HG03196 (cell line): Measurements from ENCODE around the gene FAM185A.
"Not testable (repeated sequence)": the region's sequence is repeated elsewhere in the genome, so short reads cannot be mapped to it uniquely, and the experiment has no call there.

Experiments
- ATAC-seq: cut with Tn5 transposase; IDR thresholded peaks from one replicate; pipeline ENCODE4 v1.9.1; 2021; ENCODE audit not compliant: unreplicated experiment

Gene FAM185A

GRCh38 chr7:102776217-102776616 is 27.4 kb downstream of the FAM185A start:
- not testable (repeated sequence) for ATAC-seq

GRCh38 chr7:102778663-102779062 is 29.9 kb downstream of the FAM185A start:
- ATAC-seq: not testable (repeated sequence)

- ATAC-seq: not testable (repeated sequence)
These were observed 32.1 kb downstream of the FAM185A start for GRCh38 chr7:102780926-102781325.

GRCh38 chr7:102788770-102789169 is 40.0 kb downstream of the FAM185A start:
- ATAC-seq: not testable (repeated sequence)

GRCh38 chr7:102790364-102791100 is 41.7 kb downstream of the FAM185A start:
- not testable (repeated sequence) for ATAC-seq

- not testable (repeated sequence) for ATAC-seq
These were observed 42.6 kb downstream of the FAM185A start for GRCh38 chr7:102791367-102791766.

- not testable (repeated sequence) for ATAC-seq
These were observed 43.0 kb downstream of the FAM185A start for GRCh38 chr7:102791831-102792230.

- not testable (repeated sequence) for ATAC-seq
These were observed 45.8 kb downstream of the FAM185A start for GRCh38 chr7:102794567-102794966.

- not testable (repeated sequence) for ATAC-seq
These were observed 47.3 kb downstream of the FAM185A start for GRCh38 chr7:102795987-102796595.

GRCh38 chr7:102806613-102807012 is 57.8 kb downstream of the FAM185A start:
- no peak for ATAC-seq

- ATAC-seq: no peak
These were observed 62.1 kb downstream of the FAM185A start for GRCh38 chr7:102810916-102811315.

- ATAC-seq: no peak
These were observed 63.3 kb downstream of the FAM185A start for GRCh38 chr7:102811942-102812678.

GRCh38 chr7:102813191-102814024 is 64.6 kb downstream of the FAM185A start:
- no peak for ATAC-seq

- ATAC-seq: no peak
These were observed 65.2 kb downstream of the FAM185A start for GRCh38 chr7:102814025-102814471.

- ATAC-seq: no peak
These were observed 69.1 kb downstream of the FAM185A start for GRCh38 chr7:102817616-102818573.

GRCh38 chr7:102819151-102819550 is 70.4 kb downstream of the FAM185A start:
- no peak for ATAC-seq

- ATAC-seq: no peak
These were observed 73.4 kb downstream of the FAM185A start for GRCh38 chr7:102821994-102822747.

GRCh38 chr7:102823390-102824119 is 74.8 kb downstream of the FAM185A start:
- ATAC-seq: no peak
